GM21528 (cell line): ENCODE data around the gene UBE2H.
"Not testable (repeated sequence)": the region's sequence is repeated elsewhere in the genome, so short reads cannot be mapped to it uniquely, and the experiment has no call there.

Source experiments
- ATAC-seq: cut with Tn5 transposase; IDR thresholded peaks from one replicate; pipeline ENCODE4 v1.9.1; 2021; ENCODE audit warnings: mild to moderate bottlenecking, moderate library complexity; ENCODE audit not compliant: unreplicated experiment, low FRiP score

Gene UBE2H

GRCh38 chr7:129914536-129915272, 38.1 kb downstream of the UBE2H start:
- no peak for ATAC-seq

DNA sequence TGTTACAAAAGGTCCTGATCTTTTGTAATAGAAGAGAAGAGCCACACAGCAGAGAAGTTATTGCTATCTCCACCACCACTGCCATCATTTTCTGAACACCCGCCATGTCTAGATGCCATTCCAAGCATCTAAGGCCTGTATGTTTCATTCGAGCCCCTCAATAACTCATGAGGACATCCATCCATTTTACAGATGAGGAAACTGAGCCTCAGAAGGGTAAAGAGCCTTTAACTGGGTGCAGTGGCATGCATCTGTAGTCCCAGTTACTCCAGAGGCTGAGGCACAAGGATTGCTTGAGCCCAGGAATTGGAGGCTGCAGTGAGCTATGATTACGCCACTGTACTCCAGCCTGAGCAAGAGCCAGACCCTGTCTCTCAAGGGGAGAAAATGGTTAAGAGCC, 39.3 kb downstream of the UBE2H start:
- ATAC-seq: no peak

DNA sequence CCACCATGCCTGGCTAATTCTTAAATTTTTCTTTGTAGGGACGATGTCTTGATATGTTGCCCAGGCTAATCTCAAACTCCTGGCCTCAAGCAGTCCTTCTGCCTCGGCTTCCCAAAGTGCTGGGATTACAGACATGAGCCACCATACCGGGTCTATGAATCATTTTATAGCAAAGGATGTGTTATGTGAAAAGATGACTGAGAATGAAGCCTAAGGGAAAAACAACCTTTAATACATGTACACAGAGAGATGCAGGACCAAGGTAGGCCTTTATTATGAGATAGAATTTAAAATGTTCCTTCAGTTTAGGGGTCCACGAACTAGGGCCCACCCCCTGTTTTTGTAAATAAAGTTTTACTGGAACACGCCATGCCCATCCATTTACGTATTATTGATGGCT, 41.0 kb downstream of the UBE2H start:
- no peak for ATAC-seq

GRCh38 chr7:129909669-129910068, 43.1 kb downstream of the UBE2H start:
- no peak for ATAC-seq

DNA sequence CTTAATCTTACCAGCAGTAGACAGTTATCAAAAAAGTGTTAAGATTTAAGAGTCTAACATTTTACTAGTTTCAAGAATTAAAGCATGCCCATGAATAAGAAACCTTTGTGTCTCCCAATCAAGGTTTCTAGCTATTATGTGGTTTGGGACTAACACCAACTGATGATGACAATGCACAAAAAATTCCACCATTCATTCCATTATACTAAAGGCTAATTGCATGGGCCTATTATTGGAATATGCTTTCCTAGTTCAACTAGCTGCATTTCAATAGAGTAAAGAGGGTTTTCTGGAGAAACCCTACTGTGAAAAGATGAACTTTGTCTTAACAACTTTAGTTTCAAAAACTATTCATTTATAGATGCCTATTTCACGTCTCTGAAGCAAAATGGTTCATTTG, 44.6 kb downstream of the UBE2H start:
- no peak for ATAC-seq

DNA sequence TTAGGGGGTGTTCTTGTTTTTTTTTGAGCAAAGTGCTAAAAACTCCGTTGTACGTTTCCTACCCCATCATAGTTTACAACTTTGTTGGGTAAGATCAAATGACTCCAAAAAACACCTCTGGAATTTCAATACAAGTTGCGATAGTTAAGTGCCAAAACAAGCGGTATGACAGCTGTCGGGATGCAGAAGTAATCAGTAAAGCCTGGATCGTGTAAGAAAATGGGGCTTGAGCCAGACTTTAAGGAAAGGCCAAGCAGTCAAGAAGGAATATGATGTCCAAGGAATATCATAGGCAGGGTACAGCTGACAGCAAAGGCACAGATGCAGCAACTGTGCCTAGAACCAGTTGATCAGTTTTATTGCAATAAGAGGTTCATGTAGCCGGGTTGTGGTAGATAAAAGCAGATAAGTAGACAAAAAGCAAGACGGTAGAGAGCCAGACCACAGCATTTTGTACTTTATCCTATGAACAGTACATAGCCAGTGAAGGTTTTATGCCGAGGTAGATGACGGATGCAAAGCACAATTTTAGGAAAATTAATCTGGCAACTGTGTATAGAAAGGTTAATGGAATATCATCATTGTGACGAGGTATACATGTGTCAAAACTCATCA, 45.5 kb downstream of the UBE2H start:
- ATAC-seq: no peak

DNA sequence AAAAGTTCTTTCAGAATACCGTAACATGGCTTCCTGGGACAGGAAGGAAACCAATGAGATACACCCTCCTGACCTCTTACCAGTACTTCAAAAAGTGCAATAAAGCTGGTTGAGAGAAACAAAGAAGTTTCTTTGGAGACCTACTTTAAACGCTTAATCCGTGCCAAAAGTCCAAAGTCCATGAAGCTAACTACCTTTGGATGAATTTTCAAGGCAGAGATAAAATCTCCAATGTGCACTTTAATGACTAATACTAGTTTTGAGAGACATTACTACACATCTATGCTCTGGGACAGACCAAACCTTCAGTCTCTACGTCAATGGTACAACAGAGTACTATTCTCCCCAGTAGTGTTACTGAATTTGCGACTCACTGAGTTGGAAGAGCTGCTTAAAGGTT, 46.1 kb downstream of the UBE2H start:
- no peak for ATAC-seq

DNA sequence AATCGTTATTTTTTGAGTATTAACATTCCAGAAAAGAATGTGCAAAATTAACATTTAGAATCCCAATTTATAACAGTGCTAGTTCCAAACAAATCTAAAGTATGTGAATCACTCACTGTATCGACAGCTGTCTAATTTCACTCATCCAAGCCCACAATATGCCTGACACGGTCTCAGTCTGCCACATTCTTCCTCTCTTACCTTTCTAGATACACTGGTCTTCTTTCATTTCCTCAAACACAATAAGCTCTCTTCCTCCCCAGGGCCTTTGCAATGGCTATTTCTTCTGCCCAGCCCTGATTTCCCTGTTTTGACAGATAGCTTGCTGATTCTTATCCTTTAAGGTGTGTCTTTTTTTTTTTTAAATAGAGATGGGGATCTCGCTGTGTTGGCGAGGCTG, 48.8 kb downstream of the UBE2H start:
- ATAC-seq: no peak

GRCh38 chr7:129902788-129903422, 49.9 kb downstream of the UBE2H start:
- no peak for ATAC-seq

DNA sequence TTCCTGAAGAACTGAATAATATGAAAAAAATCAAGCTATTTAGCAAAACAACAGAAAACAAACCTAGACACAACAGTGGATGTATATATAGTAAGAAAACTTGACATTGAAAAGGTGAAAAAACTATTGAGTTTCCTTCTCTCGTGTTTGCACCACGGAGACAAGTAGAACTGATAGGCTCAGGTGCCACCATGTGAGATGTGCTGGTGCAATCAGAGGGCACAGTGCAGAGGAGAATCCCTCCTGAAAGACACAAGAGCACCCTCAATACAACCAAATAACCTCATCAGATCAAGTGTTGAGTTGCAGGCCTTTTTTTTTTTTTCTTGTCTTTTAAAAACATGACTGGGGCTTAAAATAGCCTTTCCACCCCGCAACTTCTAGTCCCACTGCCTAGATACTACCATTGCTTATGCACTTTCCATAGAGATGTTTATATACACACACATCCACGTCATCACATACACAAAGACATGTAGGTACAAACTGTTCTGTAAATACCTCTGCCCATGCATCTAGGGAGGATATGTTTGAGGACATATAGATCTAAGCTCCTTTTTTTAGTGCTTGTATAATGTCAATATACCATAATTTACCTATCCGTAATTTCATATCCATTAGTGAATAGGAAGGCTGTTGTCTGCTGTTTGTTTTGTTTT, 54.1 kb downstream of the UBE2H start:
- ATAC-seq: no peak

DNA sequence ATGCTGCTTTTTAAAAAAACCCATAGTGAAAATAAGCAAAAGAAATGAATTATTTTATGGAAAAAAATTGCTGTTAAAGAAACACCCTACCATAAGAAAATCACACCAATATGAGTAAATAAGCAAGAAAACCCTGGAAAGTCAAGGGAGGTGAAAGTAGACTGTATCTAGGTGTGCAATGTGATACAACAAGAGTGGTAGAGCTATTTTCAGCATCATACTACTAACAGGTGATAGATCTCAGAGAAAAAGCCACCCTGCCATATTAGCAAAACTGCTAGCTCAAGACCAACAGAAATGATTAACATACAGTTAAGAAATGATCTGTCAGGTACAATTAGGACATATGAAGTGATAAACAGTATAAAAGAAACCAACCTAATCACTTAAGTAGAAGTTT, 54.8 kb downstream of the UBE2H start:
- ATAC-seq: no peak

- ATAC-seq: no peak
These were observed 56.0 kb downstream of the UBE2H start for GRCh38 chr7:129896568-129897382.

DNA sequence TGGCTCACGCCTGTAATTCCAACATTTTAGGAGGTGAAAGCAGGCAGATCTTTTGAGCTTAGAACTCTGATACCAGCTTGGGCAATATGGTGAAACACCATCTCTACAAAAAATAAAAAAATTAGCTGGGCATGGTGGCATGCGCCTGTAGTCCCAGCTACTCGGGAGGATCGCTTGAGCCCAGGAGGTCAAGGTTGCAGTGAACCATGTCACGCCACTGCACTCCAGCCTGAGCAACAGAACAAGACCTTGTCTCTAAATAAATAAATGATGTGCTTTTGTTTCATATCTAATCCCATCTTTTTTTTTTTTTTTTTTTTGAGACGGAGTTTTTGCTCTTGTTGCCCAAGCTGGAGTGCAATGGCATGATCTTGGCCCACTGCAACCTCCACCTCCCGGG, 58.6 kb downstream of the UBE2H start:
- ATAC-seq: not testable (repeated sequence)

DNA sequence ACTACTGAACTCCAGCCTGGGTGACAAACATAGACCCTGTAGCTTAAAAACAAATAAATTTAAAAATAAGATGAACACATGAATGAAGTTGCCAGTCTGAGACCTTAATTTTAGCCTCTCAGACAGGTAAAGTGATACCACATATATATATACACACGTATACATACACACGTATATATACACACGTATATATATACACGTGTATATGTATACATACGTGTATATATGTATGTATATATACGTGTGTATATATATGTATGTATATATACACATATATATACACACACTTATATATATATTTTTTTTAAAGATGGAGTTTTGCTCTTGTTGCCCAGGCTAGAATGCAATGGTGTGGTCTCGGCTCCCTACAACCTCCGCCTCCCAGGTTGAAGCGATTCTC, 62.7 kb downstream of the UBE2H start:
- ATAC-seq: no peak

DNA sequence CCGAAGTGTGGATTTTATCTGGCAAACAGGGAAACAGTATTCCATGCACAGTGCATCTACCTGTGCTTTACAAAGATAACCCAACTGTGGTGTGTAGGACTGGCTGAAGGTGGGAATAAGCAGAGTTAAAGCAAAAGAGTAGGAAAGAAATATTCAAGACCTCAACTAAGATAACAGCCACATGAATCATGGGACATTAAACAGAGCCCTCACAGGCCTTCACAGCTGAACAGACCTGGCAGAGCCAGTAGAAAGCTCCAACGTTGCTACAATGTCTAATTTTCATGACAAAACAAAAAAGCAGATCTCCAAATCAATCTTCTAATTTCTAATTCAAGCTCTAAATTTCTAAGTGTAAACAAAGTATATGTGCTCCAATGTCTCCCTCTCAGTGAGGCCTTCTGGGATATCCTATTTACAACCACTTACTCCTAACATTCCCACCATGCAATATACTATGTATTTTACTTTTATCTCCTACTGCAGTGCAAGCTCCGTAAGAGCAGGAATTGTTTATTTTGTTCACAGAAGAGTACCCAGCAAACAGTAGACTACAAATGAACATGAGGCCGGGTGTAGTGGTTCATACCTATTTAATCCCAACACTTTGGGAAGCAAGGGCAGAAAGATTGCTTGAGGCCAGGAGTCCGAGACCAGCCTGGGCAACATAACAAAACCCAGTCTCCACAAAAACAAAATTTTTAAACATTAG, 63.5 kb downstream of the UBE2H start:
- no peak for ATAC-seq

- no peak for ATAC-seq
These were observed 64.9 kb downstream of the UBE2H start for GRCh38 chr7:129887865-129888264.

GRCh38 chr7:129886818-129887186, 66.0 kb downstream of the UBE2H start:
- no peak for ATAC-seq

- ATAC-seq: no peak
These were observed 66.5 kb downstream of the UBE2H start for GRCh38 chr7:129886167-129886817.

GRCh38 chr7:129884495-129884894, 68.3 kb downstream of the UBE2H start:
- ATAC-seq: no peak

DNA sequence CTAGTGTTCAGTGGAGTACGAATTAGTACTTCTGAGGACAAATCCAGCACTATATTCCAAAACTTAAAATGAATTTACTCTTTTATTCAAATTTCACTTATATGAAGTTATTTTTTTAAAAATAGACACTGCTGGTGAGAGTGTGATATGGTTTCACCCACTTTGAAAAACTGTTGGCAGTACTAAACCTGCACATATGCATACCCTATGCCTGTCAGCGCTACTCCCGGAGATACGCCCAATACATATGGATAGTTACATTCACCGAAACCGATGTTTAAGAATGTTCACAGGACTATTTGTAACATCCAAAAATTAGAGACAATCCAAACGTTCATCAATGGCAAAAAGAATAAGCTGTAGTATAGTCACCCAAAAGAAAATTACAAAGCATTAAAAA, 69.6 kb downstream of the UBE2H start:
- ATAC-seq: no peak
